GM23248 (cell line): ENCODE data around the gene CCDC18.

Experiments used
- EZH2 ChIP-seq: fragments of 200-600 bp; sonication (generic); IDR thresholded peaks from 2 replicates; pipeline ENCODE4 v1.6.1; 2018; ENCODE audit warnings: antibody characterized with exemption, mild to moderate bottlenecking; ENCODE audit not compliant: insufficient read depth, poor library complexity, severe bottlenecking
- EZH2phosphoT487 ChIP-seq: fragments of 200-600 bp; sonication (generic); IDR thresholded peaks from 2 replicates; pipeline ENCODE4 v1.6.1; 2018; ENCODE audit warnings: antibody characterized with exemption, moderate library complexity, mild to moderate bottlenecking, low read depth; ENCODE audit not compliant: insufficient read depth

DNA sequence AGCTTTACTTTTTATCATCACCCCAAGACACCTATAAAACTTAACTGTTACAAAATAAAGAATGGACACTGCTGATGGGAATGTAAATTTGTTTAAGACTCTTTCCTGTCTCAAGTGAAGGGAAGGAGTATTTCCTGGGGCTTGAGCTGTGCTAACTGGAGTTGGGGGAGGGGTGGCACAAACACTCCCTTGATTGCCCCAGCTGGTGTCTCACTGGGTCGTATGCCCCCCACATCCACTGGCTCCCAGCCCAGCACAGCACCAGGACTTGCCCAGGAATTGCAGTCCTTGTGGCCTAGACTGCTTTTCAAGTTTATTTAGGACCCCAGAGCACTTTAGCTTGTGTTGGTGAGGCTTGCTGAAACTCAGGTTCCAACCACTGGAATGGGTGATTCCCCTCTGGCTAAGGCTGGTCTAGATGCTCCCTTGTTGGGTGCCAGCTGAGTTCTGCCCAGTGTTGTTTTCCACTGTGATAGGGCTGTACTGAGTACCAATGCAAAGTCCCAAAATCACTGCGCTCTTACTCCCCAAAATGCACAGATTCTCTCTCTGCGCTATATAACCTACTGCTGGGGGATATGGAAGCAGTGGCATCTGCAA lies 116.1 kb downstream of the CCDC18 start:
- TF ChIP-seq EZH2phosphoT487 = no peak
- TF ChIP-seq EZH2 = no peak
